GM21619 (cell line): Measurements from ENCODE around the gene CYP4F11.
"Not testable (repeated sequence)": the region's sequence is repeated elsewhere in the genome, so short reads cannot be mapped to it uniquely, and the experiment has no call there.

Experiments
- ATAC-seq: cut with Tn5 transposase; IDR thresholded peaks from one replicate; pipeline ENCODE4 v1.9.1; 2021; ENCODE audit not compliant: unreplicated experiment

The CYP4F11 gene, protein sequence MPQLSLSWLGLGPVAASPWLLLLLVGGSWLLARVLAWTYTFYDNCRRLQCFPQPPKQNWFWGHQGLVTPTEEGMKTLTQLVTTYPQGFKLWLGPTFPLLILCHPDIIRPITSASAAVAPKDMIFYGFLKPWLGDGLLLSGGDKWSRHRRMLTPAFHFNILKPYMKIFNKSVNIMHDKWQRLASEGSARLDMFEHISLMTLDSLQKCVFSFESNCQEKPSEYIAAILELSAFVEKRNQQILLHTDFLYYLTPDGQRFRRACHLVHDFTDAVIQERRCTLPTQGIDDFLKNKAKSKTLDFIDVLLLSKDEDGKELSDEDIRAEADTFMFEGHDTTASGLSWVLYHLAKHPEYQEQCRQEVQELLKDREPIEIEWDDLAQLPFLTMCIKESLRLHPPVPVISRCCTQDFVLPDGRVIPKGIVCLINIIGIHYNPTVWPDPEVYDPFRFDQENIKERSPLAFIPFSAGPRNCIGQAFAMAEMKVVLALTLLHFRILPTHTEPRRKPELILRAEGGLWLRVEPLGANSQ

DNA sequence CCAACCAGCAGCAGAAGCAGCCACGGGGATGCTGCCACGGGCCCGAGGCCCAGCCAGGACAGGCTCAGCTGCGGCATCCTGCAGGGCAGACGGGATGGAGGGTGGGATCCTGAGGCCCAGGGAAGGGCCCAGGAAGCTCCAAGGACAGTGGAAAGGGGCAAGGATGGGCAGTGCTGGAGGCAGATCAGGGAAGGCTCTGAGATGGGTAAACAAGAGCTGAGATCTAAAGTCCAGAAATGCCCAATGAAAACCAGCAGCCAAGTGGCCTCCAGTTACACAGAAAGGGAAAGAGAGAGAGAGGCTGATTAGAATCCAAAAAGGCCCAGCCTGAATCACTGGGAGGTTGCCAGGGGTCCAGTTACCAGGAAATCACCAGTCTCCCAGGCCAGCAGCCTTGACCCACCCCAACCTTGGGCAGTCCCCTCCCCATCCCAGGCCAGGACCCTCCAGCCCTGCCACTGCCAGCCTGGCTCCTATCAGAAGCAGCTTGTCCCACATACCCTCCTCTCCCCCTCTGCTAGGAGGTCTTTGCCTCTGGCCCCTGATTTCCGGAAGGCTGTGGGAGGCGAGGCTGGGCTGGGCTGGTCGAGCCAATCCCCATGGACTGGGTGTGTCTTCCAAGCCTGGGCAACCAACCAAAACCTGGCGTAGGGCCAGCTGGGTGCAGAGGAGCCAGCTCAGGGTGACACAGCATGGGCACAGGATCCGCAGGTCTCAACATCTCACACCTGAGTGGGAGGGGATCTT, at the start of gene CYP4F11:
TSS of gene CYP4F11 (minus strand) at position 198 of the 747 bp plus-strand sequence. CDS start at position 77, 121 bp downstream.
- ATAC-seq = no peak

DNA sequence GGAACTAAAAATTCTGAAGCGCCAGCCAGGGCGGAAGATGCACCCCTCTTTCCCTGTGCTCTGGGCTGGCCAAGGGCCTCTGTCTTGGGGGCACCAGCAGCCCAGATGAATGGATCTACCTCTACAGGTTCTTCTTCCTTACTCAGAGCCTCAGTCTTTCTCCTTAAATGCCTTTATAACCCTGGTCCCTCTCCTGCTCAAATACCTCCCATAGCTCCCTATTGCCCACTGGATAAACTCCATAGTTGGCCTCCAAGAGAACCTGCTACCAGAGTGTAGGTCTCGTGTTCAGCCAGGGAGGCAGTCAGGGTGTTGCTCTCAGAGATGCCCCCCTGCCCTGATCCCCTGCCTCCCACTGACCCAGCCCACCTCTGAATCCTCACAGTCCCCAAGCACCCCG, 45.0 kb upstream of the CYP4F11 start:
- no peak for ATAC-seq

- no peak for ATAC-seq
Observed at GRCh38 chr19:15977690-15978089, 43.4 kb upstream of the CYP4F11 start.

DNA sequence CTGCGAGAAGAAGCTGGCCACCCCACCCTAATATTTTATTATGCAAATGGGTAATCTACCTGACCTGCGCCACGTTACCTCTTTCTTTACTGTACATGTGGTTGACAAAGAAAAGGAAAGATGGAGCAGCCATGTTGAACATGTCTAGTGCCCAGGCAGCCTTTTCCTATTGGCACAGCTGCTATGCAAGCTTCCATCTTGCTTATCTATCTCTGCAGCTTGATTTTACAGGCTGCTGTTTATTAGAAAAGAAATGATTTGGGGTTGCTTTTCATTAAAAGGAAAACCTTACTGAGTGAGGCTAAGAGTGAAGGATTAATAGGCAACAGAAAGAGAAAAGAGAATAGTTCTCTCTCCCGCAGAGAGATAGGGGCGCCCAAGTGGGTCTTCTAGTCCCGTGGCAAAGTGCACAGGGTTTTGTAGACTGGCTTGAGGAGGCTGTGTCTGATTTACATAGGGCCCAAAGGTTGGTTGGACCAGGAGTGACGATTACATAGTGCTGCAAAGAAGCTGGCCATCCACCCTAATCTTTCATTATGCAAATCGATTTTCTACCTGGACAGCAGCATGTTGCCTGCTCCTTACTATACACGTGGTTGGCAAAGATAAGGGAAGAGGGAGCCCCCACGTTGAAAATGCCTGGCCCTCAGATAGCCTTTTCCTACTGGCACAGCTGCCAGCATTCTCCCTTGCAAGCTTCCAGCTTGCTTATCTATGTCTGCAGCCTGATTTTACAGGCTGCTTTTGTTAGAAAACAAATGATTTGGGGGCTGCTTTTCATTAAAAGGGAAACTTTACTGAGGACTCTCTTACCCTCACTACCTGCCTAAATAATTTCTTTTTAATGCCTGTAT, 42.7 kb upstream of the CYP4F11 start:
- no peak for ATAC-seq

GRCh38 chr19:15974856-15975255, 40.5 kb upstream of the CYP4F11 start:
- no peak for ATAC-seq

GRCh38 chr19:15972043-15972442, 37.7 kb upstream of the CYP4F11 start:
- not testable (repeated sequence) for ATAC-seq

DNA sequence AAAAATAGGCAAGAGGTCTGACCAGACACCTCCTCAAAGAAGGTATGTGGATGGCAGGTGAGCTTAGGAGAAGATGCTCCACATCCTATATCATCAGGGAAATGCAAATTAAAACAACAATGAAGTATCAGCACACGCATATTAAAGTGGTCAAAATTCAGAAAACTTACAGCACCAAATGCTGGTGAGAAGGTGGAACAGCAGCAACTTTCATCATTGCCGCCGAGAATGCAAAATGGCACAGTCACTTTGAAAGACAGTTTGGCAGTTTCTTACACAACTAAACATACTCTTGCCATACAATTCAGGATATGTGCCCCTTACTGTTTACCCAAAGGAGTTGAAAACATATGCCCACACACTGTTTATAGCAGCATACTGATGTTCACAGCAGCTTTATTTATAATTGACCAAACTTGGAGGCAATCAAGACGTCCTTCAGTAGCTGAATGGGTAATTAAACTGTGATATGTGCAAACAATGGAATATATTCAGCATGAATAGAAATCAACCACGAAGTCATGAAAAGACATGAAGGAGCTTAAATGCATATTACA, 37.0 kb upstream of the CYP4F11 start:
- no peak for ATAC-seq

- ATAC-seq = no peak
Observed at GRCh38 chr19:15964231-15964630, 29.9 kb upstream of the CYP4F11 start.

DNA sequence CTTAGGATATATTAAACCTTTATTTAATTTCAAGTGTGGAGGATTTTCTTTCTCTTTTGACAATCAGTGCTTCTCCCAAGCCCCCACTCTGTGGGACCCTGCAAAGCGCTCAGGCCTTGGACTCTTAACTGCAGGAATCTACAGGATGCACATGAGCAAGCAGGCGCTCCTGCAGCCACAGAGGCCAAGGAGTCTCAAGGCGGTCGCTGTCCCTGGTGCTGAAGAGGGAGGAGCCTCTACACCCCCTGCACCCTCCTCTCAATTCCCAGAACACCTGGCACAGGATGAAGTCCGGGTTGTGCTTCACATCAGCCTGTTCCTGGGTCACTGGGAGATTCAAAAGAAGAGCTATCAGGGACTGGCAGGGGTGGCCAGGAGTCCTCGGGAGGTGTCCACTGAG, 28.0 kb upstream of the CYP4F11 start:
- no peak for ATAC-seq

DNA sequence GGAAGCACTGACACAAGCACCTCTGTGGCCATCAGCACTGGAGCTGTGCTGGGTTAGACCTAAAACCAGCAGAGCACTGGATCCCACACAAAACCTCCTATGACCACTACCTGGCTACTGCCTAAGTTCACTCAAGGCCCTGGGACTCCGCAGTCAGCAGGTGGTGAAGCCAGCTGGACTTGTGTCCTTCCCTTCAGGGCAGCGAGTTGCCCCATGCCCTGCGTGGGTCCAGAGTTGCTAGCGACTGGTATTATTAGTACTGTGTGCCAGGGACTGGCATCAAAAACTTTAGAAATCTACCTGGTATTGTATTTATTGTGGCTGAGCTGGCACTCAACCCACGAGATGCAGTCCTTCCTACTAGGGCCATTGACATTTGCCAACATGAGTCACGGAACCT, 20.5 kb upstream of the CYP4F11 start:
- no peak for ATAC-seq

- ATAC-seq = no peak
Observed at GRCh38 chr19:15948223-15949058, 14.1 kb upstream of the CYP4F11 start, which contains the start of gene OR10H4. TSS of gene OR10H4 (plus strand) at chr19:15949008. CDS start at chr19:15949008, 0 bp downstream.

GRCh38 chr19:15945301-15945700, 11.0 kb upstream of the CYP4F11 start:
- no peak for ATAC-seq

- ATAC-seq = no peak
Observed at GRCh38 chr19:15944401-15944800, 10.1 kb upstream of the CYP4F11 start.

GRCh38 chr19:15937771-15938170, 3.4 kb upstream of the CYP4F11 start:
- ATAC-seq = no peak

DNA sequence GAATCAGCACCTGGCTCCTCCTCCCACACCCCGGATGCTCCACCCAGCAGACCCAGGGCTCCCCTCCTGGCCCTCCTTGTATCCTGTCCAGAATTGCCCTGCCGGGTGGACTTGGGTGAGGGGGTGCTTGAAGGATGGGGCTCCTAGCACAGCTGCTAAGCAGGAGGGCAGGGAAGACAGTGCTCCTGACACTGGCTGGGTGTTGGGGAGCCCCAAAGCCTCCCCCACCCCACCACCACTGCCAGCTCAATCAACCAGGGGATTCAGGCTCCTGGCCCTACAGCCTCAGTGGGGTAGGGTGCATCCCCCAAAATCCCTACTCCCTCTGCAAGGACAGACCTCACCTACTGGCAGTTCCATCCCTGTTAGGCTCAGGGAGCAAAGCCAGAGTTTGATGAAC, 2.6 kb upstream of the CYP4F11 start:
- no peak for ATAC-seq

GRCh38 chr19:15936173-15936572, 1.8 kb upstream of the CYP4F11 start:
- ATAC-seq = no peak

DNA sequence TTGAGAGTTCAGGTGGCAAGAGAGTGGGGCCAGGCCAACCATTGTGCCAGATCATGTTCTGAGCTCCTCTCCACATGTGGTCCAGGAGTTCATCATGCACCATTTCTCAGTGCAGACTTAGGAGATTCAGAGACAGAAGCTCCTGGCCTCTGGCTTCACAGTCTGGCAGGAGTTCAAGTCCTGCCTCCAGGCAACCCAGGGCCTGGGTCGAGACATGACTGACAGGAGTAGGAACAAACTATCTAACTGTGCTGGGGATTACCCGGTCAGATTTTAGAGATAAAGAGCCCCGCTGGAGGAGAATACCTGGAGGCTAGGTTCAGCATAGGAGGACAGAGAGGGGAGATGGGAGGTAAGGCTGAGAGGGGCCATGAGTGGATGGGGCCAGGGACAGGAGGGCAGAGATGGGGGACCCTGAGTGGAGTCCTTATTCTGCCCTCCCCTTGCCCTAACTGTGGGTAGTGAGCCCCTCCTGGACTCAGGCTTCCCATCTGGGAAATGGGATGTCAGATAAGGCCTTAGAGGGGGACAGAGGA, 906 bp upstream of the CYP4F11 start:
- ATAC-seq = no peak

GRCh38 chr19:15933761-15934331, 483 bp downstream of the CYP4F11 start:
- not testable (repeated sequence) for ATAC-seq

GRCh38 chr19:15928321-15928720, 6.0 kb downstream of the CYP4F11 start:
- no peak for ATAC-seq
